H1 (cell line): Measurements from ENCODE around the gene PPM1L. TPM values are rescaled to one million over a fixed set of nuclear protein-coding genes. Genes with fewer than 3 reads are reported as not detected.
"Not testable (repeated sequence)": the region's sequence is repeated elsewhere in the genome, so short reads cannot be mapped to it uniquely, and the experiment has no call there.

Experiments
- CTCF ChIA-PET: fragments of 300-600 bp; sonication (Branson Sonifier 250); formaldehyde crosslinking; loops from one replicate; lab custom pipeline; 2021; ENCODE audit not compliant: partially characterized antibody; lab: Charles Lee
- POLR2A ChIA-PET: fragments of 300-600 bp; sonication (Branson Sonifier 250); formaldehyde crosslinking; loops from one replicate; lab custom pipeline; 2021; ENCODE audit warnings: inconsistent platforms; ENCODE audit not compliant: partially characterized antibody; lab: Charles Lee
- DNase-seq, 2 experiments: peaks; one replicate each; pipeline versions ENCODE4 v3.0.0 to v3.0.0-alpha.2; 2010 to 2022; ENCODE audit warnings: low spot score in 2 of 2, low read depth in 1 of 2, mixed read lengths in 1 of 2
- FAIRE-seq: peaks from 2 replicates; lab custom pipeline; 2011; peaks lifted over from hg19 to GRCh38; lab: Jason Lieb, UNC
- H2AFZ ChIP-seq: 2 replicates; pipeline ENCODE4 v1.8.1; 2012; ENCODE audit warnings: low read length, inconsistent platforms
- H2AK5ac ChIP-seq: 2 replicates; pipeline ENCODE4 v1.6.1; 2013; ENCODE audit warnings: low read depth, low read length
- H2BK120ac ChIP-seq: replicated peaks from 2 replicates; pipeline ENCODE3; 2013; ENCODE audit warnings: low read depth, low read length, inconsistent platforms
- H2BK12ac ChIP-seq: 2 replicates; pipeline ENCODE4 v1.6.1; 2013; ENCODE audit warnings: low read depth, low read length
- H2BK15ac ChIP-seq: 2 replicates; pipeline ENCODE4 v1.6.1; 2013; ENCODE audit warnings: low read length
- H2BK20ac ChIP-seq: 2 replicates; pipeline ENCODE4 v1.6.1; 2013; ENCODE audit warnings: low read length
- H2BK5ac ChIP-seq: 2 replicates; pipeline ENCODE4 v1.6.1; 2013; ENCODE audit warnings: low read depth, low read length
- H3K14ac ChIP-seq: 2 replicates; pipeline ENCODE4 v1.6.1; 2013; ENCODE audit warnings: inconsistent platforms; ENCODE audit not compliant: insufficient read length
- H3K18ac ChIP-seq: 2 replicates; pipeline ENCODE4 v1.6.1; 2013; ENCODE audit warnings: low read length; ENCODE audit errors: extremely low read depth
- H3K23ac ChIP-seq: 2 replicates; pipeline ENCODE4 v1.6.1; 2013; ENCODE audit warnings: inconsistent platforms; ENCODE audit not compliant: insufficient read length
- H3K23me2 ChIP-seq: 2 replicates; pipeline ENCODE4 v1.6.1; 2013; ENCODE audit warnings: low read depth, low read length
- H3K27ac ChIP-seq: 2 replicates; pipeline ENCODE4 v1.6.1; 2011; ENCODE audit warnings: low read depth, low read length, inconsistent platforms
- H3K27me3 ChIP-seq, 4 experiments: replicated peaks in 1 of 4; 1 replicate in 1 of 4; 2 replicates in 3 of 4; pipeline versions ENCODE4 v1.6.1 to v1.8.1; 2011 to 2013; ENCODE audit warnings: low read length in 3 of 4, mild to moderate bottlenecking in 3 of 4, inconsistent platforms in 2 of 4, mixed read lengths in 2 of 4, moderate library complexity in 1 of 4; ENCODE audit not compliant: control insufficient read depth in 3 of 4, insufficient read depth in 3 of 4; ENCODE audit errors: extremely low read depth in 1 of 4
- H3K36me3 ChIP-seq, 4 experiments: 2 replicates each; pipeline versions ENCODE4 v1.6.1 to v1.8.1; 2011 to 2013; ENCODE audit warnings: mild to moderate bottlenecking in 4 of 4, low read length in 3 of 4, moderate library complexity in 2 of 4, control low read depth in 1 of 4, inconsistent platforms in 1 of 4; ENCODE audit not compliant: insufficient read depth in 4 of 4, control insufficient read depth in 2 of 4
- H3K4ac ChIP-seq: replicated peaks from 2 replicates; pipeline ENCODE3; 2013; ENCODE audit warnings: low read length, low read depth, mixed read lengths, inconsistent platforms; ENCODE audit not compliant: insufficient read length
- H3K4me1 ChIP-seq, 4 experiments: replicated peaks in 1 of 4; 1 replicate in 1 of 4; 2 replicates in 3 of 4; pipeline versions ENCODE4 v1.6.1 to v1.8.1; 2011 to 2013; ENCODE audit warnings: low read length in 3 of 4, inconsistent platforms in 2 of 4, mixed read lengths in 1 of 4; ENCODE audit not compliant: insufficient read depth in 4 of 4, control insufficient read depth in 3 of 4
- H3K4me2 ChIP-seq, 2 experiments: 2 replicates each; pipeline versions ENCODE4 v1.6.1 to v1.8.1; 2011 to 2013; ENCODE audit warnings: low read depth in 2 of 2, low read length in 2 of 2, control low read depth in 1 of 2, inconsistent platforms in 1 of 2, mild to moderate bottlenecking in 1 of 2; ENCODE audit not compliant: insufficient read depth in 1 of 2
- H3K4me3 ChIP-seq, 4 experiments: fragments of 200-600, 300-600 bp in 1 of 4; sonication (generic), shearing (Covaris generic), sonication (Bioruptor Twin) in 1 of 4; 2 replicates each; pipeline versions ENCODE4 v1.5.1 to v1.8.1; 2011 to 2016; ENCODE audit warnings: low read length in 4 of 4, low read depth in 3 of 4, control low read depth in 2 of 4, inconsistent platforms in 2 of 4, mild to moderate bottlenecking in 2 of 4, mixed read lengths in 1 of 4, moderate library complexity in 1 of 4; ENCODE audit not compliant: insufficient read depth in 2 of 4; ENCODE audit errors: extremely low read depth in 1 of 4
- H3K56ac ChIP-seq: replicated peaks from 2 replicates; pipeline ENCODE3; 2013; ENCODE audit warnings: low read depth, mild to moderate bottlenecking, mixed read lengths, low read length, inconsistent platforms; ENCODE audit not compliant: insufficient read length
- H3K79me1 ChIP-seq: 2 replicates; pipeline ENCODE4 v1.6.1; 2013; ENCODE audit warnings: low read depth, low read length, control low read depth
- H3K79me2 ChIP-seq, 2 experiments: 2 replicates each; pipeline versions ENCODE4 v1.6.1 to v1.8.1; 2012 to 2013; ENCODE audit warnings: low read length in 2 of 2, mild to moderate bottlenecking in 2 of 2, inconsistent platforms in 1 of 2; ENCODE audit not compliant: insufficient read depth in 2 of 2, control insufficient read depth in 1 of 2
- H3K9ac ChIP-seq, 4 experiments: replicated peaks in 1 of 4; 1 replicate in 1 of 4; 2 replicates in 3 of 4; pipeline versions ENCODE4 v1.6.1 to v1.8.1; 2011 to 2013; ENCODE audit warnings: low read depth in 3 of 4, low read length in 3 of 4, control low read depth in 2 of 4, mild to moderate bottlenecking in 2 of 4, moderate library complexity in 2 of 4, inconsistent platforms in 1 of 4; ENCODE audit errors: extremely low read depth in 1 of 4
- H3K9me3 ChIP-seq, 2 experiments: 2 replicates each; pipeline versions ENCODE4 v1.6.1 to v1.8.1; 2012 to 2013; ENCODE audit warnings: mild to moderate bottlenecking in 2 of 2, moderate library complexity in 2 of 2, control low read depth in 1 of 2, inconsistent platforms in 1 of 2, low read depth in 1 of 2, low read length in 1 of 2, mixed read lengths in 1 of 2; ENCODE audit not compliant: insufficient read depth in 2 of 2
- H4K20me1 ChIP-seq, 2 experiments: replicated peaks in 1 of 2; 2 replicates each; pipeline versions ENCODE3 to v1.8.1; 2011 to 2013; ENCODE audit warnings: inconsistent platforms in 2 of 2, low read length in 2 of 2, mild to moderate bottlenecking in 1 of 2; ENCODE audit not compliant: insufficient read depth in 2 of 2, control insufficient read depth in 1 of 2
- H4K5ac ChIP-seq: 2 replicates; pipeline ENCODE4 v1.6.1; 2013; ENCODE audit warnings: low read length, low read depth, mixed read lengths, inconsistent platforms; ENCODE audit not compliant: insufficient read length
- H4K8ac ChIP-seq: 2 replicates; pipeline ENCODE4 v1.8.0; 2013; ENCODE audit warnings: mild to moderate bottlenecking, moderate library complexity, low read length, inconsistent platforms; ENCODE audit not compliant: insufficient read depth; ENCODE audit errors: extremely low read depth
- H4K91ac ChIP-seq: replicated peaks from 2 replicates; pipeline ENCODE3; 2013; ENCODE audit warnings: low read length, mixed read lengths, inconsistent platforms; ENCODE audit not compliant: insufficient read length
- CHD2 ChIP-seq: IDR thresholded peaks from 2 replicates; pipeline ENCODE4 v1.6.1; 2012; ENCODE audit warnings: low read length, improper control_type of control experiment
- EZH2 ChIP-seq: fragments of 200-600 bp; sonication (generic); IDR thresholded peaks from 2 replicates; pipeline ENCODE4 v1.7.1; 2012; ENCODE audit warnings: low read depth, mild to moderate bottlenecking, moderate library complexity, low read length, inconsistent platforms; ENCODE audit not compliant: severe bottlenecking
- MAFK ChIP-seq: IDR thresholded peaks from 2 replicates; pipeline ENCODE4 v1.6.1; 2012; ENCODE audit warnings: low read depth, mild to moderate bottlenecking, improper control_type of control experiment, low read length
- RNF2 ChIP-seq: fragments of 200-900, 300-1000 bp; sonication (generic); IDR thresholded peaks from 2 replicates; pipeline ENCODE4 v1.7.1; 2016; ENCODE audit warnings: borderline replicate concordance, low read depth, mild to moderate bottlenecking, antibody characterized with exemption, low read length; ENCODE audit not compliant: poor library complexity, severe bottlenecking; ENCODE audit errors: missing control alignments
- SIX5 ChIP-seq: IDR thresholded peaks from 2 replicates; pipeline ENCODE4 v1.6.1; 2011; ENCODE audit warnings: mild to moderate bottlenecking, low read depth, low read length
- SP4 ChIP-seq: IDR thresholded peaks from 2 replicates; pipeline ENCODE4 v1.6.1; 2012; ENCODE audit warnings: low read length, inconsistent platforms
- TBP ChIP-seq: IDR thresholded peaks from 2 replicates; pipeline ENCODE4 v1.6.1; 2011; ENCODE audit warnings: low read depth, low read length, improper control_type of control experiment
- WGBS, 2 experiments: shearing (Covaris generic) in 1 of 2; methylation state at CpG; one replicate each; pipeline versions ENCODE4 v1.1.6 to v1.1.7; 2013 to 2015; ENCODE audit warnings: low lambda C conversion rate in 2 of 2, mixed read lengths in 2 of 2, inconsistent platforms in 1 of 2, low coverage in 1 of 2, missing lambda C conversion rate in 1 of 2; ENCODE audit not compliant: insufficient replicate concordance in 2 of 2, insufficient coverage in 1 of 2, insufficient read length in 1 of 2; ENCODE audit errors: extremely low coverage in 1 of 2, missing lambda C conversion rate in 1 of 2; 5-methylcytosine and 5-hydroxymethylcytosine counted together
- polyA plus RNA-seq, 7 experiments: library from polyadenylated mRNA; depleted of rRNA in 3 of 7; stranded (reverse) in 5 of 7; unstranded in 2 of 7; fragments of >200 nt in 5 of 7; fragments of 200-250 nt in 2 of 7; gene quantifications; 1 replicate in 5 of 7; 2 replicates in 1 of 7; 4 replicates in 1 of 7; pipeline versions ENCODE4 v1.2.1 to v1.2.3, GENCODE V29; 2011 to 2013; ENCODE audit warnings: missing spikeins in 2 of 7, mixed read lengths in 2 of 7
- total RNA-seq: library from RNA; stranded (reverse); fragmentation: NEBNext Ultra II Directional; extraction: Animal tissue kit (Norgen Biotek cat#: 25700); gene quantifications from 2 replicates; pipeline ENCODE4 v1.2.1, GENCODE V29; 2021

PPM1L gene
- total and polyA plus RNA-seq, 2 of the 8 experiments (the other 6 are each of a cell fraction or from before 2014, with no cell fraction given) = 2.8 to 18.1 TPM

DNA sequence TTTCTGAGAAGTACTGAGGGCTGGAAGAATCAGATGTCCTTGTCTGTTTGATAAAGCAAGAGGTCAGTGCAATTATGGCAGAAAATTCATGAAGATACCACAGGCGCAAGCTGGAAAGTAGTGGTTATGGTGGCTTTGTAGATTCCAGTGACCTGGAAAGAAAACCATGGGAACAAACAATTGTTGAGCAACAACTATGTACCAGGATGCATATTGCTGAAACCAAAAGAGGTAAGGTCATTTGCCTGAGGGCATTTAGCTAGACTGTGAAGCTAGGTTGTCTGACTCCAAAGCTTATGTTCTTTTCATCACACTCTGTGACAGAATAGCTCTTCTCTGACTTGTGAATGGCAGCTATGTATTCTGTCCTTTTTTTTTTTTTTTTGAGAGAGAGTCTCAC is 275.1 kb downstream of the PPM1L start (continued):
- TF ChIP-seq MAFK (no peak), CHD2 (no peak), SP4 (no peak), RNF2 (no peak), SIX5 (no peak), EZH2 (no peak), TBP (no peak)

GRCh38 chr3:161034913-161035550 is 279.0 kb downstream of the PPM1L start:
- H3K23me2 ChIP-seq, H2BK12ac ChIP-seq, H2BK15ac ChIP-seq, POLR2A ChIA-PET, H4K91ac ChIP-seq, H3K9me3 ChIP-seq, H2AFZ ChIP-seq, H3K4me3 ChIP-seq, H3K27ac ChIP-seq, H3K4me2 ChIP-seq, H3K79me2 ChIP-seq, H3K18ac ChIP-seq, H4K8ac ChIP-seq, H3K27me3 ChIP-seq, H3K23ac ChIP-seq, H2BK20ac ChIP-seq, H3K36me3 ChIP-seq, H2BK120ac ChIP-seq, H3K4ac ChIP-seq, H4K5ac ChIP-seq, H4K20me1 ChIP-seq, H3K9ac ChIP-seq, H3K4me1 ChIP-seq, FAIRE-seq, H2AK5ac ChIP-seq, H3K79me1 ChIP-seq, DNase-seq, H3K14ac ChIP-seq, H3K56ac ChIP-seq, H2BK5ac ChIP-seq: not testable (repeated sequence)
- 91% methylated on average over 5 of the region's 5 CpGs; no CpG with 5 or more reads in 1 of the 2 experiments for WGBS, 2 experiments
- CTCF ChIA-PET = interaction anchor here (0.6 to 1.2 kb wide), 2 partner anchors 62 to 1422 kb away, joined by 4 to 5 read pairs; no protein-coding TSS in a partner anchor
